ENCODE results near the gene ATP11A. TPM values are rescaled to one million over a fixed set of nuclear protein-coding genes. Genes with fewer than 3 reads are reported as not detected.

The ATP11A gene
- total RNA-seq, 1 experiment from 2014 or later: 65.3 TPM

DNA sequence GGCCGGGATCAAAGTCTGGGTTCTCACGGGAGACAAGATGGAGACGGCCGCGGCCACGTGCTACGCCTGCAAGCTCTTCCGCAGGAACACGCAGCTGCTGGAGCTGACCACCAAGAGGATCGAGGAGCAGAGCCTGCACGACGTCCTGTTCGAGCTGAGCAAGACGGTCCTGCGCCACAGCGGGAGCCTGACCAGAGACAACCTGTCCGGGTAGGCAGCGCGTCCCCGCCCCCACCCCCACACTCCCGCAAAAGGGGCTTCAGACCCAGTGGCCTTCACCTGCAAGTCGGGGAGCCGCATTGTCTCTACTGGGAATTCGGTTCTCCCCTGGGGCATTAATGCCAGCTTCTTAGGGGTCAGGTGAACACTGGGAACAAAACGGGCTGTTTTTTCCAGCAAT, 164.5 kb downstream of the ATP11A start:
- Histone ChIP-seq H3K23me2 (ENCODE audit: insufficient read length, low read depth, low read length, poor library complexity, severe bottlenecking) (no peaks in the 10 kb centered on the region), H3K14ac (ENCODE audit: insufficient read depth, low read length) (no peak overlapping the region; the same call in 1 of the 2 replicates), H3T11ph (ENCODE audit: low read length) (no peak overlapping the region), H3K9ac (ENCODE audit: extremely low read depth, insufficient read length, low read length) (no peak overlapping the region), H3K4ac (ENCODE audit: low read depth, low read length) (no peak overlapping the region), H3K18ac (ENCODE audit: insufficient read length, low read depth, low read length) (no peak overlapping the region), H3K9me3 (ENCODE audit: control insufficient read depth, low read depth, low read length) (no peaks in the 10 kb centered on the region), H2BK5ac (ENCODE audit: insufficient read length, low read length) (no peak overlapping the region), H3K27me3 (ENCODE audit: insufficient read depth, low read length) (no peaks in the 10 kb centered on the region), H4K5ac (ENCODE audit: insufficient read length, low read depth, low read length) (no peak overlapping the region), H3K79me2 (ENCODE audit: insufficient read depth, low read length) (no peaks in the 10 kb centered on the region), H3K27ac (ENCODE audit: insufficient read length, low read depth, low read length) (no peak overlapping the region), H2BK120ac (ENCODE audit: low read depth, low read length, poor library complexity, severe bottlenecking) (no peak overlapping the region), H4K8ac (replicated peaks; ENCODE audit: insufficient read length, low read depth, low read length) (no peak overlapping the region), H4K91ac (ENCODE audit: insufficient read length, low read depth, low read length) (no peak overlapping the region), H3K79me1 (ENCODE audit: insufficient read depth, low read depth, low read length, poor library complexity, severe bottlenecking) (no peaks in the 10 kb centered on the region), H3K4me1 (ENCODE audit: insufficient read depth, low read length) (no peaks in the 10 kb centered on the region), H4K20me1 (ENCODE audit: control insufficient read depth, insufficient read depth, insufficient read length) (no peaks in the 10 kb centered on the region), H3K4me2 (ENCODE audit: insufficient read depth, insufficient read length, low read length) (no peak overlapping the region), H2AFZ (ENCODE audit: low read length) (no peak overlapping the region), H2BK20ac (ENCODE audit: low read depth, low read length, poor library complexity, severe bottlenecking) (no peak overlapping the region), H2BK15ac (ENCODE audit: low read depth, low read length) (no peak overlapping the region), H2AK5ac (ENCODE audit: insufficient read length, low read length) (no peak overlapping the region), H2BK12ac (ENCODE audit: insufficient read length, low read depth, low read length) (no peak overlapping the region), H3K23ac (ENCODE audit: insufficient read length, low read depth, low read length) (no peak overlapping the region), H3K56ac (ENCODE audit: insufficient read length, low read depth, low read length) (no peak overlapping the region)
- Mint-ChIP-seq H3K4me1 (peaks cover 0 to 7% of the 10 kb centered on the region in 2 experiments; a peak in 2 of 4 replicates), H3K36me3 (ENCODE audit: insufficient read depth in 1 of 3, low read depth in 3 of 3) (peaks cover 30 to 93% (median 84%) of the 10 kb centered on the region in 3 experiments; a peak in 6 of 7 replicates), H3K27ac (no peak overlapping the region; a peak in 1 of 7 replicates), H3K9me3 (no peaks in the 10 kb centered on the region), H3K4me3 (no peak overlapping the region), H3K27me3 (ENCODE audit: low read depth) (no peaks in the 10 kb centered on the region; the same call in 1 of the 2 replicates)
- no peak for DNase-seq
- TF ChIP-seq, protein P1, sequence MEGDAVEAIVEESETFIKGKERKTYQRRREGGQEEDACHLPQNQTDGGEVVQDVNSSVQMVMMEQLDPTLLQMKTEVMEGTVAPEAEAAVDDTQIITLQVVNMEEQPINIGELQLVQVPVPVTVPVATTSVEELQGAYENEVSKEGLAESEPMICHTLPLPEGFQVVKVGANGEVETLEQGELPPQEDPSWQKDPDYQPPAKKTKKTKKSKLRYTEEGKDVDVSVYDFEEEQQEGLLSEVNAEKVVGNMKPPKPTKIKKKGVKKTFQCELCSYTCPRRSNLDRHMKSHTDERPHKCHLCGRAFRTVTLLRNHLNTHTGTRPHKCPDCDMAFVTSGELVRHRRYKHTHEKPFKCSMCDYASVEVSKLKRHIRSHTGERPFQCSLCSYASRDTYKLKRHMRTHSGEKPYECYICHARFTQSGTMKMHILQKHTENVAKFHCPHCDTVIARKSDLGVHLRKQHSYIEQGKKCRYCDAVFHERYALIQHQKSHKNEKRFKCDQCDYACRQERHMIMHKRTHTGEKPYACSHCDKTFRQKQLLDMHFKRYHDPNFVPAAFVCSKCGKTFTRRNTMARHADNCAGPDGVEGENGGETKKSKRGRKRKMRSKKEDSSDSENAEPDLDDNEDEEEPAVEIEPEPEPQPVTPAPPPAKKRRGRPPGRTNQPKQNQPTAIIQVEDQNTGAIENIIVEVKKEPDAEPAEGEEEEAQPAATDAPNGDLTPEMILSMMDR (conservative IDR thresholded peaks at IDR 0.05): no peak
- no CpG with 5 or more reads among the region's 25 CpGs for WGBS (ENCODE audit: extremely low coverage, insufficient read length, low lambda C conversion rate)

Measured in H9 (cell line).